Measurements from ENCODE around the gene TDRD5.

DNA sequence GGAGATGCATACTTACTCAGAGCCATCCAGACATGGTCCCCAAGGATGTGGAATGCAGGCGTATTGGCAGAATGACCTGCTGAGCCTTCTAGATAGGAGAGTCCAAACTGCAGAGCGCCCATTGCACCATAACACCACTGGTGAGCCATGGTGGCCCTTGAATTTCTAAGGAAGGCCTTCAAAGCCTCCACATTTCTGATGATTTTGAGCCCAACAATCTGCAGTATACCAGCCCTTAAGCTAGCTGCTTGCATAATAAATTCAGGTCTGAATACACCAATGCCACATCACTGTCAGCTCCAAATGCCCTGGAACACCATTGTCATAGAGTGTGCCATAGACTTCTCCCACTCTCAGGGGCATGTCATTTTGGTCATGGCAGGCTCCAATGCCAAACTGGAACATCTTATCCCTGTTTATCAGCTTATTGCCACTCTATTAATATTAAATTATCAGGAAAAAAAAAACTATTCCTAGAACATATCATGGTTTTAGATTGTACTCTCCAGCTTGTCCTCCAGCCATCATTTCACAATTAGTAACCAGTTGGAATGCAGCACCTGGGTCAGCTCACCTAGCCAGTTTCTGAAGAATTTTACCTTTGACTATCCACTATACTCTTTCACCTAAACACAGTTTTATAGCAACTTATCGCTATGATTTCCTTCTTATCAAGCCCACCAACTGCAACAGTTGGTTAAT lies 42.8 kb upstream of the TDRD5 start:
- TF ChIP-seq POLR2A (IDR thresholded peaks at IDR 0.05) (no peak), POLR2AphosphoS5 (IDR thresholded peaks at IDR 0.05) (no peak)
- TF ChIP-seq, protein P1, sequence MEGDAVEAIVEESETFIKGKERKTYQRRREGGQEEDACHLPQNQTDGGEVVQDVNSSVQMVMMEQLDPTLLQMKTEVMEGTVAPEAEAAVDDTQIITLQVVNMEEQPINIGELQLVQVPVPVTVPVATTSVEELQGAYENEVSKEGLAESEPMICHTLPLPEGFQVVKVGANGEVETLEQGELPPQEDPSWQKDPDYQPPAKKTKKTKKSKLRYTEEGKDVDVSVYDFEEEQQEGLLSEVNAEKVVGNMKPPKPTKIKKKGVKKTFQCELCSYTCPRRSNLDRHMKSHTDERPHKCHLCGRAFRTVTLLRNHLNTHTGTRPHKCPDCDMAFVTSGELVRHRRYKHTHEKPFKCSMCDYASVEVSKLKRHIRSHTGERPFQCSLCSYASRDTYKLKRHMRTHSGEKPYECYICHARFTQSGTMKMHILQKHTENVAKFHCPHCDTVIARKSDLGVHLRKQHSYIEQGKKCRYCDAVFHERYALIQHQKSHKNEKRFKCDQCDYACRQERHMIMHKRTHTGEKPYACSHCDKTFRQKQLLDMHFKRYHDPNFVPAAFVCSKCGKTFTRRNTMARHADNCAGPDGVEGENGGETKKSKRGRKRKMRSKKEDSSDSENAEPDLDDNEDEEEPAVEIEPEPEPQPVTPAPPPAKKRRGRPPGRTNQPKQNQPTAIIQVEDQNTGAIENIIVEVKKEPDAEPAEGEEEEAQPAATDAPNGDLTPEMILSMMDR (IDR thresholded peaks at IDR 0.05 in 8 of 11, conservative IDR thresholded peaks at IDR 0.05 in 3 of 11), result no peak
